Spleen (tissue), 7 donors: Measurements from ENCODE around the gene RMRP.

Source experiments
- POLR2A ChIP-seq, 3 donors: fragments of 450-650 bp; IDR thresholded peaks; one replicate each; pipeline ENCODE4 v1.5.1; 2017; ENCODE audit warnings: antibody characterized with exemption in 3 of 3, mild to moderate bottlenecking in 1 of 3
- TF ChIP-seq, protein P1 (sequence below), 11 experiments: fragments of 200-600 bp in 7 of 11; fragments of 450-650 bp in 4 of 11; sonication (generic) in 4 of 11; IDR thresholded peaks in 8 of 11; conservative IDR thresholded peaks in 3 of 11; 1 replicate in 7 of 11; 2 replicates in 4 of 11; pipeline versions ENCODE4 v1.4.0 to v1.8.0; 2016 to 2021; ENCODE audit warnings: antibody characterized with exemption in 11 of 11, inconsistent platforms in 4 of 11, mild to moderate bottlenecking in 1 of 11
- donor health status: DM: no; HTN: no; CAD: no; lungs with moderate emphysema.
- donor health status: DM: no; HTN: no; CAD: no.
- donor health status: DM: no; HTN: no; CAD: no.

DNA sequence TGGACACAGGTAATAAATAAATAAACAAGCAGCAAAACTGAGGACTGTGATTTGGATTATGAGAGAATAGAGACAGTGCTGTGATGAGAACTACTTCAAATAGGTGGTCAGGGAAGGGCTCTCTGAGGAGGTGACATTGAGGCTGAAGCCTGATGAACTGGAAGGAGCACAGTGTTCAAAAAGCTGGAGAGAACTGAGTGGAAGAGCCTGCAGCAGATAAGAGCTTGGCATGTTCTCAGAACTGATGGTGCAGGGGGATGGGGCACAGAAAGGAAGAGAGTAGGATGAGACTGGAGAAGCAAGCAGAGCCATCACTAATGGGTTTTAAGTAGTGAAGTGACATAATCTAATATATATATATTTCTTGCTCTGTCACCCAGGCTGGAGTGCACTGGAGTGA is 43.1 kb upstream of the RMRP start:
- TF ChIP-seq POLR2A (IDR thresholded peaks at IDR 0.05) = no peak
- TF ChIP-seq, protein P1, sequence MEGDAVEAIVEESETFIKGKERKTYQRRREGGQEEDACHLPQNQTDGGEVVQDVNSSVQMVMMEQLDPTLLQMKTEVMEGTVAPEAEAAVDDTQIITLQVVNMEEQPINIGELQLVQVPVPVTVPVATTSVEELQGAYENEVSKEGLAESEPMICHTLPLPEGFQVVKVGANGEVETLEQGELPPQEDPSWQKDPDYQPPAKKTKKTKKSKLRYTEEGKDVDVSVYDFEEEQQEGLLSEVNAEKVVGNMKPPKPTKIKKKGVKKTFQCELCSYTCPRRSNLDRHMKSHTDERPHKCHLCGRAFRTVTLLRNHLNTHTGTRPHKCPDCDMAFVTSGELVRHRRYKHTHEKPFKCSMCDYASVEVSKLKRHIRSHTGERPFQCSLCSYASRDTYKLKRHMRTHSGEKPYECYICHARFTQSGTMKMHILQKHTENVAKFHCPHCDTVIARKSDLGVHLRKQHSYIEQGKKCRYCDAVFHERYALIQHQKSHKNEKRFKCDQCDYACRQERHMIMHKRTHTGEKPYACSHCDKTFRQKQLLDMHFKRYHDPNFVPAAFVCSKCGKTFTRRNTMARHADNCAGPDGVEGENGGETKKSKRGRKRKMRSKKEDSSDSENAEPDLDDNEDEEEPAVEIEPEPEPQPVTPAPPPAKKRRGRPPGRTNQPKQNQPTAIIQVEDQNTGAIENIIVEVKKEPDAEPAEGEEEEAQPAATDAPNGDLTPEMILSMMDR (IDR thresholded peaks at IDR 0.05 in 8 of 11, conservative IDR thresholded peaks at IDR 0.05 in 3 of 11) = no peak
